HepG2 (cell line): ENCODE results near the gene WDR31. TPM values are rescaled to one million over a fixed set of nuclear protein-coding genes. Genes with fewer than 3 reads are reported as not detected.

ENCODE experiments used
- EZH2 ChIP-seq: conservative IDR thresholded peaks from 2 replicates; pipeline ENCODE4 v1.6.1; 2012; ENCODE audit warnings: mild to moderate bottlenecking, low read depth, low read length, moderate library complexity
- FLYWCH1 ChIP-seq: sonication (generic); formaldehyde crosslinking; IDR thresholded peaks from 2 replicates; pipeline ENCODE4 v1.8.1; 2023; ENCODE audit warnings: mild to moderate bottlenecking, missing genetic modification reagents
- HMG20A ChIP-seq: IDR thresholded peaks from 2 replicates; pipeline ENCODE4 v1.6.1; 2016; ENCODE audit warnings: borderline replicate concordance
- MBNL3 ChIP-seq: fragments of 250-450 bp; sonication (Bioruptor Pico); conservative IDR thresholded peaks from 2 replicates; pipeline ENCODE4 v1.8.0; 2022; ENCODE audit warnings: mild to moderate bottlenecking, inconsistent platforms
- MIER3 ChIP-seq: IDR thresholded peaks from 2 replicates; pipeline ENCODE4 v1.6.1; 2016; ENCODE audit warnings: missing compliant biosample characterization, borderline replicate concordance
- MTERF4 ChIP-seq: sonication (generic); formaldehyde crosslinking; IDR thresholded peaks from 2 replicates; pipeline ENCODE4 v1.8.0; 2023; ENCODE audit warnings: mild to moderate bottlenecking, missing genetic modification reagents
- POLR2AphosphoS5 ChIP-seq: IDR thresholded peaks from 2 replicates; pipeline ENCODE4 v1.6.1; 2012; ENCODE audit warnings: low read depth, low read length
- SP1 ChIP-seq, 2 experiments: fragments of 450-650 bp in 1 of 2; sonication (generic) in 1 of 2; formaldehyde crosslinking in 1 of 2; IDR thresholded peaks; 2 replicates each; pipeline versions ENCODE4 v1.4.0 to v1.6.1; 2016 to 2020; ENCODE audit warnings: missing genetic modification reagents in 1 of 2
- ZBTB7A ChIP-seq: sonication (generic); formaldehyde crosslinking; IDR thresholded peaks from 2 replicates; pipeline ENCODE4 v1.8.0; 2022; ENCODE audit warnings: mild to moderate bottlenecking, missing genetic modification reagents
- ZNF10 ChIP-seq: sonication (generic); formaldehyde crosslinking; IDR thresholded peaks from 2 replicates; pipeline ENCODE4 v1.4.0; 2020; ENCODE audit warnings: mild to moderate bottlenecking, low read depth, missing genetic modification reagents, borderline replicate concordance
- ZNF275 ChIP-seq: sonication (generic); formaldehyde crosslinking; IDR thresholded peaks from 2 replicates; pipeline ENCODE4 v1.8.0; 2022; ENCODE audit warnings: missing genetic modification reagents, mild to moderate bottlenecking, inconsistent platforms, borderline replicate concordance
- ZNF331 ChIP-seq: sonication (generic); formaldehyde crosslinking; IDR thresholded peaks from 2 replicates; pipeline ENCODE4 v1.4.0; 2020; ENCODE audit warnings: missing genetic modification reagents
- ZNF496 ChIP-seq: sonication (generic); formaldehyde crosslinking; IDR thresholded peaks from 2 replicates; pipeline ENCODE4 v1.8.1; 2023; ENCODE audit warnings: mild to moderate bottlenecking, moderate library complexity, missing genetic modification reagents; ENCODE audit not compliant: insufficient replicate concordance
- ZNF510 ChIP-seq: sonication (generic); formaldehyde crosslinking; IDR thresholded peaks from 2 replicates; pipeline ENCODE4 v1.4.0; 2020; ENCODE audit warnings: low read depth, mild to moderate bottlenecking, missing genetic modification reagents
- ZNF572 ChIP-seq: sonication (generic); formaldehyde crosslinking; IDR thresholded peaks from 2 replicates; pipeline ENCODE4 v1.5.1; 2020; ENCODE audit warnings: mild to moderate bottlenecking, missing genetic modification reagents
- ZNF598 ChIP-seq: sonication (generic); formaldehyde crosslinking; IDR thresholded peaks from 2 replicates; pipeline ENCODE4 v1.5.1; 2020; ENCODE audit warnings: mild to moderate bottlenecking, missing genetic modification reagents, borderline replicate concordance
- ZNF883 ChIP-seq: sonication (generic); formaldehyde crosslinking; IDR thresholded peaks from 2 replicates; pipeline ENCODE4 v1.5.1; 2020; ENCODE audit warnings: mild to moderate bottlenecking, missing genetic modification reagents; ENCODE audit errors: not compliant biosample characterization
- polyA plus RNA-seq, 8 experiments: library from polyadenylated mRNA; depleted of rRNA in 3 of 8; stranded (reverse) in 7 of 8; unstranded in 1 of 8; fragments of >200 nt; fragmentation: Illumina TruSeq in 4 of 8; extraction: Trizol in 4 of 8; gene quantifications; 2 replicates each; pipeline versions ENCODE4 v1.2.1 to v1.2.3, GENCODE V29; 2011 to 2016; ENCODE audit warnings: low read depth in 4 of 8, missing spikeins in 1 of 8, mixed read lengths in 1 of 8; ENCODE audit not compliant: insufficient read depth in 1 of 8
- total RNA-seq, 5 experiments: library from RNA; depleted of rRNA; stranded (reverse); fragments of >200 nt; fragmentation: Illumina TruSeq; extraction: Trizol; gene quantifications; 2 replicates each; pipeline ENCODE4 v1.2.3, GENCODE V29; 2016; ENCODE audit warnings: low read depth in 1 of 5
- TF ChIP-seq, protein P1 (sequence below): sonication (generic); formaldehyde crosslinking; IDR thresholded peaks from 2 replicates; pipeline ENCODE4 v1.5.1; 2020; ENCODE audit warnings: mild to moderate bottlenecking, moderate library complexity, missing genetic modification reagents
- TF ChIP-seq, protein P2 (sequence below): IDR thresholded peaks from 2 replicates; pipeline ENCODE4 v1.6.1; 2016; ENCODE audit warnings: low read depth, borderline replicate concordance
- TF ChIP-seq, protein P3 (sequence below): sonication (generic); formaldehyde crosslinking; IDR thresholded peaks from 2 replicates; pipeline ENCODE4 v1.4.0; 2020; ENCODE audit warnings: missing genetic modification reagents, borderline replicate concordance

The WDR31 gene
- total and polyA plus RNA-seq, 2 of the 13 experiments (the other 11 are each of a cell fraction or from before 2014, with no cell fraction given) = 0.33 to 1.7 TPM

GRCh38 chr9:113376634-113377567 is 36.8 kb upstream of the WDR31 start, which contains the start of gene HDHD3 (continued):
- TF ChIP-seq, protein P1, sequence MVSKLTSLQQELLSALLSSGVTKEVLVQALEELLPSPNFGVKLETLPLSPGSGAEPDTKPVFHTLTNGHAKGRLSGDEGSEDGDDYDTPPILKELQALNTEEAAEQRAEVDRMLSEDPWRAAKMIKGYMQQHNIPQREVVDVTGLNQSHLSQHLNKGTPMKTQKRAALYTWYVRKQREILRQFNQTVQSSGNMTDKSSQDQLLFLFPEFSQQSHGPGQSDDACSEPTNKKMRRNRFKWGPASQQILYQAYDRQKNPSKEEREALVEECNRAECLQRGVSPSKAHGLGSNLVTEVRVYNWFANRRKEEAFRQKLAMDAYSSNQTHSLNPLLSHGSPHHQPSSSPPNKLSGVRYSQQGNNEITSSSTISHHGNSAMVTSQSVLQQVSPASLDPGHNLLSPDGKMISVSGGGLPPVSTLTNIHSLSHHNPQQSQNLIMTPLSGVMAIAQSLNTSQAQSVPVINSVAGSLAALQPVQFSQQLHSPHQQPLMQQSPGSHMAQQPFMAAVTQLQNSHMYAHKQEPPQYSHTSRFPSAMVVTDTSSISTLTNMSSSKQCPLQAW (CRISPR knock-in tag) = peak; percentile 34
- TF ChIP-seq HMG20A (no peak), ZBTB7A (no peak), ZNF883 (CRISPR knock-in tag) (no peak), FLYWCH1 (CRISPR knock-in tag) (no peak), MIER3 (no peak), ZNF572 (CRISPR knock-in tag) (peak; percentile 79; the same call in 1 of the 2 replicates), SP1 (IDR thresholded peaks at IDR 0.05) (no peak), SP1 (CRISPR knock-in tag; IDR thresholded peaks at IDR 0.05) (peak; percentile 45; the same call in 1 of the 2 replicates), ZNF275 (CRISPR knock-in tag) (peak; percentile 81), MBNL3 (CRISPR knock-in tag) (no peak), ZNF331 (peak; percentile 49; the same call in 1 of the 2 replicates), ZNF598 (CRISPR knock-in tag) (0 out of 2 replicates have a peak, but pooled peaks have one; percentile 54), ZNF10 (no peak), ZNF510 (CRISPR knock-in tag) (no peak; the same call in 1 of the 2 replicates), MTERF4 (no peak), EZH2 (no peak), POLR2AphosphoS5 (peak; percentile 91), ZNF496 (CRISPR knock-in tag) (no peak)
- TF ChIP-seq, protein P2, sequence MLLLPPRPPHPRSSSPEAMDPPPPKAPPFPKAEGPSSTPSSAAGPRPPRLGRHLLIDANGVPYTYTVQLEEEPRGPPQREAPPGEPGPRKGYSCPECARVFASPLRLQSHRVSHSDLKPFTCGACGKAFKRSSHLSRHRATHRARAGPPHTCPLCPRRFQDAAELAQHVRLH (CRISPR knock-in tag) = peak; percentile 80; the same call in 1 of the 2 replicates
- TF ChIP-seq, protein P3, sequence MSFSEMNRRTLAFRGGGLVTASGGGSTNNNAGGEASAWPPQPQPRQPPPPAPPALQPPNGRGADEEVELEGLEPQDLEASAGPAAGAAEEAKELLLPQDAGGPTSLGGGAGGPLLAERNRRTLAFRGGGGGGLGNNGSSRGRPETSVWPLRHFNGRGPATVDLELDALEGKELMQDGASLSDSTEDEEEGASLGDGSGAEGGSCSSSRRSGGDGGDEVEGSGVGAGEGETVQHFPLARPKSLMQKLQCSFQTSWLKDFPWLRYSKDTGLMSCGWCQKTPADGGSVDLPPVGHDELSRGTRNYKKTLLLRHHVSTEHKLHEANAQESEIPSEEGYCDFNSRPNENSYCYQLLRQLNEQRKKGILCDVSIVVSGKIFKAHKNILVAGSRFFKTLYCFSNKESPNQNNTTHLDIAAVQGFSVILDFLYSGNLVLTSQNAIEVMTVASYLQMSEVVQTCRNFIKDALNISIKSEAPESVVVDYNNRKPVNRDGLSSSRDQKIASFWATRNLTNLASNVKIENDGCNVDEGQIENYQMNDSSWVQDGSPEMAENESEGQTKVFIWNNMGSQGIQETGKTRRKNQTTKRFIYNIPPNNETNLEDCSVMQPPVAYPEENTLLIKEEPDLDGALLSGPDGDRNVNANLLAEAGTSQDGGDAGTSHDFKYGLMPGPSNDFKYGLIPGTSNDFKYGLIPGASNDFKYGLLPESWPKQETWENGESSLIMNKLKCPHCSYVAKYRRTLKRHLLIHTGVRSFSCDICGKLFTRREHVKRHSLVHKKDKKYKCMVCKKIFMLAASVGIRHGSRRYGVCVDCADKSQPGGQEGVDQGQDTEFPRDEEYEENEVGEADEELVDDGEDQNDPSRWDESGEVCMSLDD (CRISPR knock-in tag) = no peak
